GM11168 (cell line): Measurements from ENCODE around the gene EPHA2.

Experiments used
- in situ Hi-C: fragments of 300-500 bp; cut with MboI; formaldehyde crosslinking; loops from one replicate; pipeline ENCODE4 v1.12.0; 2022; ENCODE audit warnings: low sequenced_read_pairs; ENCODE audit not compliant: unreplicated experiment

EPHA2 gene

GRCh38 chr1:16140068-16140596, 15.7 kb downstream of the EPHA2 start:
- in situ Hi-C loops, result no loop called here

DNA sequence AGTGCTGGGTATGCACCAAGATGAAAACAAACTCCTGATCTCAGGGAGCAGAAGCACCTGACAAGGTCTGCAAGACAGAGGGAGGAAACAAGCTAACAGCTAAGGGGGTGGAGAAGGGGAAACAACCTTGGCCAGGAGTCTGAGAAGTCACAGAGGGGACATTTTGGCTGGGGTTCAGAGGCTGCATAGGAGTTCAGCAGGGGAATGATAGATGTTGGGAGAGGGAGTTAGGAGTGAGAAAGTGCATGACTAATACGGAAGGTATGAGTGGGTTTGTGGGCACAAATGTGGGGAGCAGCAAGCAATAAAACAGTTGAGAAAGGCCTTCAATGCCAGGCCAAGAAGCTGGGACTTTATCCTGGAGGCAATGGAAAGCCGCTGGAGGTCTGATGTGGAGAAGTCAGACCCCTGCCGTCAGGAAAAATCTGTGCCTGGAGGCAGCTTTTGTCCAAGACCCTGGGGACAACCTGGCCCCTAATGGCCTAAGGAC, 16.4 kb downstream of the EPHA2 start:
- in situ Hi-C loops, result no loop called here

DNA sequence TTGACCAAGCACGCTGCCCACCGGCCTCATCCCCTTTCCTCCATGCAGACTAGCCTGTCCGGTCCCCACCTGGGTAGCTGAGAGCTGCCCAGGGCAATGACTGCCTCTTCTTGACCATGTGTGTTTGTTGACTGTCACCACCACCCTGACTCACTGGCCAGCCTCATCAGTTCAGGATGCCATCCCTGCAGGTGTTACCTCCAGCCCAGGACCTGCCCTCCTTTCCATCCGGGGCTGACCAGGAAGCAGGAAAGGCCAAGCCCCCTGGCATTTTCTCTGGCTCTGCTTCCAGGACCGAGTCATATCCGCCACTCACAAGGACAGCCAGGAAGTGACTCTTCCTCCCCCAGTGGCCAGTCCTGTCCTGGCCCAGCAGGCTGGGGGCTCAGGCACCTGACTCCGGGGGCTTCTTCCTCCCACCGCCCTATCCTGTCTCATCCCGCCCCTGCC, 17.1 kb downstream of the EPHA2 start:
- in situ Hi-C loops, result no loop called here

DNA sequence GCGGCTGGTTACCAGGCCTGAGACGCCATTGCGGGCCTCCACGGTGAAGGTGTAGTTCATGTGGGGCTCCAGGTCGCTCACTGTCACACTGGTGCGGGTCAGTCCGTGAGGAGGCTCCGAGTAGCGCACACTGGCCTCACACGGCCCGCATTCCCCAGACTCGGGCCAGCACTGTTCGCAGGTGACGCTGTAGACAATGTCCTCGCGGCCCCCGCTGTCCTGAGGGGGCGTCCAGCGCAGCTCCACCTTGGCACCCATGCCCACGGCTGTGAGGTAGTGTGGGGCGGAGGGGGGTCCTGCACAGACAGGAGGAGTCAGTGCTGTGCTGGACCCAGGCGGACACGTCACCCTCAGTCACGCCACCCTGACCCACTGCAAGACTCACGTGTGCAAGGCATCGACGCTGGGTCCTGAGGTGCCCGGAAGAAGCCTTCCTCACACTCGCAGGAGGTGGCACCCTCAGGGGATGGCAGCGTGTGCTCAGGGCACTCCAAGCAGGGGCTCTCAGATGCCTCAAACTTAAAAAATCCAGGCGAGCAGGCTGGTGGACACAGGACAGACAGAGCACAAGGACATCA, 17.9 kb downstream of the EPHA2 start:
- in situ Hi-C loops, result no loop called here

GRCh38 chr1:16135501-16135900, 20.4 kb downstream of the EPHA2 start:
- in situ Hi-C loops, result no loop called here

GRCh38 chr1:16134906-16135305, 21.0 kb downstream of the EPHA2 start:
- in situ Hi-C loops, result no loop called here

GRCh38 chr1:16134066-16134801, 21.6 kb downstream of the EPHA2 start:
- in situ Hi-C loops, result no loop called here

GRCh38 chr1:16133007-16133961, 22.6 kb downstream of the EPHA2 start:
- in situ Hi-C loops, result no loop called here

DNA sequence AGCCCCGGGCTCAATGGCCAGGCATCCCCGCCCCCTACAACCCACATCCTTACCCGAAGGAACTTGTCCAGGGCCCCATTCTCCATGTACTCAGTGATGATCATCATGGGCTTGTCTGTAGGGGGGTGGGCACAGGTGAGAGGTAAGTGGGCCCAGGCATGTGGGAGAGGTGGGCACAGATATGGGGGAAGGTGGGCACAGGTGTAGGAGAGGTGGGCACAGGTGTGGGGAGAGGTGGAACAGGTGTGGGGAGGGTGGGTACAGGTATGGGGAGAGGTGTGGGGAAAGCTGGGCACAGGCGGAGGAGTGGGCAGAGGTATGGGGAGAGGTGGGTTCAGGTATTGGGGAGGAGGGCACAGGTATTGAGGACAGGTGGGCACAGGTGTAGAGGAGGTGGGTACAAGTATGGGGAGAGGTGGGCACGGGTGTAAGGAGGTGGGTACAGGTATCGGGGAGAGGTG, 23.5 kb downstream of the EPHA2 start:
- in situ Hi-C loops, result no loop called here

DNA sequence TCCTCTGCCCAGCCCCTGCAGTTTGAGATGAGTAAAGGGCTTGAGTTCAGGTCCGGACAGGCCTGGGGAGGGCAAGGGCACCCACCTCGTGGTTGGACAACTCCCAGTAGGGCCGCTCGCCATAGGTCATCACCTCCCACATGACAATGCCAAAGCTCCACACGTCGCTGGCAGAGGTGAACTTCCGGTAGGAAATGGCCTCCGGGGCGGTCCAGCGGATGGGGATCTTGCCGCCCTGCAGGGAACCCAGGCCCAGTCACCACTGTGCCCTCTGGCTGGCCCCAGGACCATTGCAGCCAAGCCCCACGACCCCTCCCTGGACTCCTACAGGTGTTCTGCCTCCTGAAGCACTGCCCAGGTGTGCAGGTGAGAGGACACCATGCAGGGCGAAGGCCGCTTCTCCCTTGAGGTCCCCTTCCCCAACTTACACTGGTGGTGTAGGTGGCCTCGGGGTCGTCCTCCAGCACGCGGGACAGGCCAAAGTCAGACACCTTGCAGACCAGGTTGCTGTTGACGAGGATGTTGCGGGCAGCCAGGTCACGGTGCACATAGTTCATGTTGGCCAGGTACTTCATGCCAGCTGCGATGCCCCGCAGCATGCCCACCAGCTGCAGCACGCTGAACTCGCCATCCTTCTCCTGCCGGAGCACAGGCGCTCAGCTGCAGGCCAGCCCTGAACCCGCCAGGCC, 24.1 kb downstream of the EPHA2 start:
- in situ Hi-C loops, result no loop called here

GRCh38 chr1:16130827-16131226, 25.0 kb downstream of the EPHA2 start:
- in situ Hi-C loops, result no loop called here

- in situ Hi-C loops, result no loop called here
Observed at GRCh38 chr1:16129921-16130543, 25.8 kb downstream of the EPHA2 start.

DNA sequence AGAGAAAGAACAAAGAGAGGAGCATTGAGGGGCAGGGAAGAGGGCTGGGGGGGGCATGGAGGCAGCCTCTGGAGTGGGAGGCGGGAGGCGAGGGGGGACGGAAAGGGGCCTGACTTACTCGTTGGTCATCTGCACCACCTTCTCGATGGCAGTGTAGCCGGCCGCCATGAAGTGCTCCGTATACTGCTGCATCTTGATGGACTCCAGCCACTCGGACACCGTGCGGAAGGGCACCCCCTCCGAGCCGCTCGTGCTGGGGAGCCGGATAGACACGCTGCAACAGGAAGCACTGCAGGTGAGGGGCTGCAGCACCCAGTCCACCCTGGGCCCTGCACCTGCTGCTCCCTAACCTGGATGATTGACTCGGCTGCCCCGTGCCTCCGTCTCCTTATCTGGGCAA, 26.6 kb downstream of the EPHA2 start:
- in situ Hi-C loops, result no loop called here

- in situ Hi-C loops, result no loop called here
Observed at GRCh38 chr1:16128338-16128741, 27.5 kb downstream of the EPHA2 start.

- in situ Hi-C loops, result no loop called here
Observed at GRCh38 chr1:16127676-16128337, 28.1 kb downstream of the EPHA2 start.

- in situ Hi-C loops, result no loop called here
Observed at GRCh38 chr1:16126743-16127515, 28.9 kb downstream of the EPHA2 start.

GRCh38 chr1:16126160-16126559, 29.7 kb downstream of the EPHA2 start:
- in situ Hi-C loops, result no loop called here

- in situ Hi-C loops, result no loop called here
Observed at GRCh38 chr1:16125483-16125882, 30.4 kb downstream of the EPHA2 start.
